SK-N-MC (cell line): ENCODE measurements around the gene GGTLC1.

ENCODE experiments used
- EZH2 ChIP-seq: fragments of 200-600 bp; sonication (generic); IDR thresholded peaks from one replicate; pipeline ENCODE4 v1.6.1; 2017; ENCODE audit warnings: antibody characterized with exemption
- FOXP2 ChIP-seq: optimal IDR thresholded peaks from 2 replicates; pipeline ENCODE3; 2011; ENCODE audit warnings: mild to moderate bottlenecking, moderate library complexity; ENCODE audit not compliant: insufficient read depth; ENCODE audit errors: extremely low read length, control extremely low read depth
- POLR2AphosphoS5 ChIP-seq: IDR thresholded peaks from 2 replicates; pipeline ENCODE4 v1.6.1; 2012; ENCODE audit warnings: mild to moderate bottlenecking, low read depth, low read length, borderline replicate concordance

GRCh38 chr20:23959054-23959453, 29.5 kb downstream of the GGTLC1 start:
- no peak for TF ChIP-seq POLR2AphosphoS5
- TF ChIP-seq FOXP2 = no peak
- TF ChIP-seq EZH2 = no peak
